GM18526 (cell line): ENCODE data around the gene ZNF438.

ENCODE experiments used
- POLR2A ChIP-seq: IDR thresholded peaks from 3 replicates; pipeline ENCODE4 v1.6.1; 2011; ENCODE audit not compliant: insufficient read length; ENCODE audit errors: extremely low read depth

ZNF438 gene, protein sequence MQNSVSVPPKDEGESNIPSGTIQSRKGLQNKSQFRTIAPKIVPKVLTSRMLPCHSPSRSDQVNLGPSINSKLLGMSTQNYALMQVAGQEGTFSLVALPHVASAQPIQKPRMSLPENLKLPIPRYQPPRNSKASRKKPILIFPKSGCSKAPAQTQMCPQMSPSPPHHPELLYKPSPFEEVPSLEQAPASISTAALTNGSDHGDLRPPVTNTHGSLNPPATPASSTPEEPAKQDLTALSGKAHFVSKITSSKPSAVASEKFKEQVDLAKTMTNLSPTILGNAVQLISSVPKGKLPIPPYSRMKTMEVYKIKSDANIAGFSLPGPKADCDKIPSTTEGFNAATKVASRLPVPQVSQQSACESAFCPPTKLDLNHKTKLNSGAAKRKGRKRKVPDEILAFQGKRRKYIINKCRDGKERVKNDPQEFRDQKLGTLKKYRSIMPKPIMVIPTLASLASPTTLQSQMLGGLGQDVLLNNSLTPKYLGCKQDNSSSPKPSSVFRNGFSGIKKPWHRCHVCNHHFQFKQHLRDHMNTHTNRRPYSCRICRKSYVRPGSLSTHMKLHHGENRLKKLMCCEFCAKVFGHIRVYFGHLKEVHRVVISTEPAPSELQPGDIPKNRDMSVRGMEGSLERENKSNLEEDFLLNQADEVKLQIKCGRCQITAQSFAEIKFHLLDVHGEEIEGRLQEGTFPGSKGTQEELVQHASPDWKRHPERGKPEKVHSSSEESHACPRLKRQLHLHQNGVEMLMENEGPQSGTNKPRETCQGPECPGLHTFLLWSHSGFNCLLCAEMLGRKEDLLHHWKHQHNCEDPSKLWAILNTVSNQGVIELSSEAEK

DNA sequence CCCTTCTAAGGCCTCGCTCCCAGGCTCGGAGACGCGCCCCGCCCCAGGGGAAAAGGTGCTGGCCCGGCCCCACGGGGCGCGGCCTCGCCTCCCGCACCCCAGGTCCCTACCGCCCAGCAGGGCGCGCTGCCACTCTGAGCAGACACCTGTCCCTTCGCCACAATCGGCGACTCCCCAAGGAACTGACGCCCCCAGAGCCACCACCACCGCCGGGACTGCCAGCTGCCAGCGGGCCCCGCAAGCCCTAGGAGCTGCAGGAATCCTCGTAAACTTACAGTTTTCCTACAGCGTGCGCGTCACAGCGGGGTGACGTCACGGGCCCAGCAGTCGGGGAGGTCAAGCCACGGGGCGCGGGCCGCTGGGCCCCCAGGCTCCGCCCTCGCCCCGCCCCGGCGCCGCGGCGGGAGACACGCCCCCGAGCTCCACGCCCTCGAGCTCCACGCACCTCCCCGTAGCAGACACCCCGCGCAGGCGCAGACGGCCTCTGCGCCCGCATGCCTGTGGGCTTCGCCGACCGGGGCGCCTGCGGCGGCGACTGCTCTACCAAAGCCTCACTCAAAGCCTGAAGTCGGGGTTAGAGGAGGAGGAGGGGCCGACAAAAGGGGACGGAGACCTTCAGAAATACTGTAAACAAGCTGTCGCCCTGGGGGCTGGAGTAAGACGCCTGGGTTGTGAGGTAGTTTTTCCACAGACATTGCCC lies at the start of gene ZNF438:
Gene ZNF438, minus strand, starts transcription at position 308 of the 700 bp plus-strand sequence. CDS start 154,831 bp downstream, outside the sequence.
- peak; percentile 73 for TF ChIP-seq POLR2A

DNA sequence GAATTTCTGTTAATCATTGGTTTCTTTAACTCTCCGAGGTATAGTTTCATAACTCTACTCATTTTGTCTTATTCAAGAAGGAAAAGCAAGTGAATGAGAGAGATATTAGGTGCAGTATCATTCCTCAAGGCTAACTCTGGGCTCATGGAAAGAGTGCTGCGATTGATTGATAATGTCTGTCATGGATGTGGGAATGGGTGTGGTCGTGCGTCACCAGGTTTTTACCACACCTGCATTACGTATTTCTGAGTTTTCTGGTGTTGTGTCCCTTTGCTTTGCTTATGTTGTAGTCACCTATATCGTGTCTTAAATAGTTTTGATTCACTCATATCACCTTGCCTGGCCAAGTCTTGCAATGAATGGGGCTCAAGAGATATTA lies 44.9 kb upstream of the ZNF438 start:
- no peak for TF ChIP-seq POLR2A

DNA sequence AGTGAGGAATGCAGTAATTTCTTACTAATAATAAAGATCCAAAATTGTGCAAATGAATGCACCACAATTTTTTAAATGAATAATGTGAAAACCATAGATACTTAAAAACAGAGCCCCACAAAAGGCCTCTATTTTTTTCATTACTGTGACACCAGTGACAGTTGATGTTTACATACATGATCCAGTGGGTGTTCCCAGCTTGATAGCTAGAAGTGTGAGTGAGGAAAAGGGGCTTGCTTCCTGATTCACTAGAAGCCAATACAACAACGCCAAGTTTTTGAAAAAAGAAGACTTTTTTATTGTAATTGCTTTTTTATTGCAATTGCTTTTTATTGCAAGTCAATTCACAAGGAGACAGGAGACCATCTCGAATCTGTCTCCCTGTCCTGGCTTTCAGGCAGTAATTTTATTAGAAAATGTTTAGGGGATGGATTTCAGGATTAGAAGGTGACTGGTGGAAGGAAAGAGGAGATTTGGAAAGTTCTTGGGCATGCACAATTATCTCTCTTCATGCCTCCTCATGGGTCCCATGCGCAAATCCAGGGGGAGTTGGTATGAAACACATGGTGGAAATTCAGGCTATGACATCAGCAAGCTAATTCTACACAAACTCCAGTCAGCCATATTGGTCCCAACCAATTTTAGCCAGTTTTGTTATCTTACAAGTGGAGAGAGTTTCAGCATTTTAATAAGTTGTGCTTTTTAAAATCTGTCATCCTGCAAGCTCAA lies 44.4 kb upstream of the ZNF438 start:
- no peak for TF ChIP-seq POLR2A

DNA sequence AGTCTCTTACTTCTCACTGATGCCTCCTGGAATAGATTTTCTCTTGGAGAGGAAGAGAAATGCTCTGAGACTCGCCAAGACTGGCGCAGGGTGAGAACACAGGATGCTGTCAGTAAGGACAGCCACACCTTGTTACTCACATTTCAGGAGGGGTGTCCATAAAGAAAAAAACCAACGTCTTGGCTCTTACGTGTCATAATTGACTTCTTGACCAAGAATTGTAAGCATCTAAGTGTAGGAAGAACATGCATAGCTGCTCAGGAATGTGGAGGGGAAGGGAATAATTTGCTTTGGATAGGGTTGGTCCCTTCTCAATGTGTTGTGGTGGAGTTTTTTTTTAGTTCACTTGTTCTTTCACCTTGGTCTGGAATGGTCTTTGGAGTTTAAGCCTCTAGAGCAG lies 43.8 kb upstream of the ZNF438 start:
- TF ChIP-seq POLR2A = no peak

DNA sequence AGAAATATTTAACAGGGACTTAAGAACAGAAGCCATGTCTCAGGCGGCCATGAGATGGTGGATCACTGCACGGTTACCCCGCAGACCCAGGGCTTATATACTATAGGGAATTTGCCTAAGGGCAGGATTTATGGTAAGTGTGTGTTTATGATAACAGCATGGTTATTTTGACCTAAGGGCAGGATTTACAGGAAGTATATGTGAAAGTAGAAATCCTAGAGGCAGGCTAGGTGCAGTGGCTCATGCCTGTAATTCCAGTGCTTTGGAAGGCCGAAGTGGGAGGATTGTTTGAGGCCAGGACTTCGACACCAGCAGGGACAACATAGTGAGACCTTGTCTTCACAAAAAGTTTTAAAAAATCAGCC lies 43.0 kb upstream of the ZNF438 start:
- no peak for TF ChIP-seq POLR2A

DNA sequence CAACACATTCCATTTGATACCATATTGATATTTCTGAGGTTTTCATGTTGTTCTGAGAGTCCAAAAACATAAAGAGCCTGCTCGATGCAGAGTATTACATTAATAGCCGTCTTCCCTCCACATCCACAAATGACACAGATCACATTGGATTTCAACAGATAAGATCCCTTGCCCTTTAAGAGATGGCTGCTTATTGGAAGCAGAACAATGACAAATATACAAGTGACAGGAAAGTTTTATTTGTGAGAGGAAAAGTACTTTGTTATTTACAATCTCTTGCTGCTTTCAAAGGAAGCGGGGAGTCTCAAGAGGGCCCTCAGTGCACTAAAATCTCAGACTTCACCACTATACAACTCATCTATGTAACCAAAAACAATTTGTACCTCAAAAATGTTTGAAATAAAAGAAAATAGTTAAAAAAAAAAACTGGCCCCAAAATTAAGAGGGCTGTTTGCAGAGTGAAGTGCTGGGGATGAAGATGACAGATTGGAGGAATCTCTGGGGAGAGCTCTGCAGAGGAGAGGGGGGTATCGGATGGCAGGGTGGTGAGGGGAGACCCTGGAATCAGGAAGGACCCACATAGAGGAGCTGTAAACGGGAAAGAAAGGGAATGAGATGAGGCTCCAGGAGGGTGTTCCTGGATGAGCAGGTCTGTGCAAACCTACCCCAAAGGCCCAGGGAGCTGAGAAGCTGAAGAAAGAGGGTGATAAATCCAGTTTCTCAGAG lies 42.5 kb upstream of the ZNF438 start:
- TF ChIP-seq POLR2A = no peak

DNA sequence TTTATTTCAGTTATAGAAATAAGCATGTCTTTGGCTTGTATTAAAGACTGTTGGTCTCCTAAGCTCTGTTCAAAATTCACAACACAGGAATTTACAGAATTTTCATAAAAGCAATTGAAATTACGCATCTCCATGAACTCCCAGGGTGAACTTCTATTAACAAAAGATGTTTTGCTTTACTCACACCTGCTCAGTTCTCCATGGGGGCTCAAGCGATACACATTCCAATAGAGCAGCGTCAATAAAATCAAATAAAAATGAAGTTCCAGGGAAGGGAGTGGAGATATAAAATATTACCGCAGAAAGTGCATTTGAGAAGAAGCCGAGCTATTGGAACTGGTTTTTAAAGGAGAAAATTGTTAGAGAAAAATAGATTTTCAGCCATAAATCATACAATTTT lies 41.5 kb upstream of the ZNF438 start:
- no peak for TF ChIP-seq POLR2A

DNA sequence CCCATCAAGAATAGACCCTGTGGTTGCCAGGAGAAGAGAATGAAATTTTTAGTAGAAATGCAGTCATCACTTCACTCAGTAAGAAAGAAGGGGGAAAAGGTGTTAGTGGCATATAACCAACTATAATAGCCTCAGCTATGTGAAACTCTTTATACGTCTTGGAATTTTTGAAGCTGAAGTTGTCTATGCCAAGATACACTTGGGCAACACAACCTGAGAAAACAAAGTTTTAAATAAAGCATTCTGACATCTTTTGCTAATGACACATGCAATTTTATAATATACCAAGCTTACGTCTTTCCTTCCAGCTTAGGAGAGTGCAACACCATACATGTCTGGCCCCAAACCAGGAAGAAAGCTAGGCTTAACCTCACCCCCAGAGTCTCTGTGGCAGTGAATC lies 40.8 kb upstream of the ZNF438 start:
- TF ChIP-seq POLR2A = no peak

DNA sequence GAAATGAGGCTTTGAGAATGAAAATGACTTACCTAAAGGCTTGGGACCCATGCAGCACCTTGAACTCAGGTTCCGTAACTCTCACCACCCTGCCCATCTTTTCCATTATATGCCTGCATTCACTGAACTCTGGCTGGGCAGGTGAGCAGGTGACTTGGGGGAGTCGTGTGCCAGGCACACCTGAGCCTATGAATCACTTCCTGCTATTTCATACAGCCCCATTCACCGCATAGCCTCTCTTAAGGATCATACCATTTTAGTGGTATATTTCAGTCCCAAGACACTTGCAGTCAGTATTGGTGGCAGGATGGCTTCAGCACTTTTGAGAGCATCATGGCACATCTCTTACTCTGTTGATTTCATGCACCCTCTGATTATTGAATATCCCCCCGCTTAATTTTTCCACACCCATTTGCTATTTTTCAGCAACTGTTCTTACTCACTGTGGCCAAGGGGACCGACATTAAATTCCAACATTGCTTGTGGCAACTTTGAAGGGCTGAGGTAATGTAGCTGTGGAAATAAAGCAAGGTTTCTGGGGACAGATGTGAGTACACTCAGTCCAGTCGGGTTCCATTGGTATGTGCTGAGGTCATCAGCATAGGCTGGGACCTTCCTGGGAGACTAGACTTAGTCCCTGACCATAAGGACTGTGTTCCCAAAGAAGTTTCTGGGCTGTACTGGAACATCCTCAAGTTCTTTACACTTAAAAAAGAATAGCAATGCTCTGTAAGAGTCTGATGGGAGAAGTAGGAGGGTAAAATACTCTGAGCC lies 39.8 kb upstream of the ZNF438 start:
- TF ChIP-seq POLR2A = no peak

DNA sequence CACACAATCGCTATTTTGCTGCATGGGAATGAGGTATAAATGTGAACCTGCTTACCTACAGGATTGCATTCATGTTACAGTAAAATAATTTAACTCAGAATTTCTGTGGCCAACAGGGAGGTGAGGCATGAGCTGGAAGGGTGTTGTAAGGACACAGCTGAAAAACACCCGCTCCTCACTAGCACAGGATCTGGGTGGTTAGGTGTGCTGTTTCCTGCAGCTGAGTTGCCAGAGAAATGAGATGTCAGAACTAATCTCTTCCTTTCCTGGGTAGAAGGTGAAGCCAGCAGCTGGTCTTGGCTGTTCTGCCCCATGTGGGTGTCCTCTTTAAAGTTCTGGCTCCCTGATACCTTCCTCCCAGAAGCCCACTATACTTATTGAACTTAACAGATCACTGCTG lies 39.0 kb upstream of the ZNF438 start:
- no peak for TF ChIP-seq POLR2A

DNA sequence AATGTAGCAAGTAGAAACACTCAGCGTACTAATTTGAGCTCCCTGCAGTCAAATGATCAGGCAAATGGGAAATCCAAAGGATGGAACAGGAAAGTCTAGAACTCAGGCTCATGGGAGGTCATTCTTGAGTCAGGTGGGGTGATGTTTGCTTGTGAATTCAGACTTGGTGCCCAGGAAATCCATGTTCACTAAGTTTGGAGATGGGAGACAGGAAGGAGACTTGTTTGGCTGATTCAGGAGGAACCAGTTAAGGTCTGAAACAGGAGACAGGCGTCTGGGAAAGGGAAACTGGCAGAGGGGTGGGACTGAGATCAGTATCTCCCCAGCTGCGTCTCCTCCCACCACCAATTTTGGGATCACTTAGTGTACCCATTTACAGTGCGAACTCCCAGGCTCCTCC lies 38.4 kb upstream of the ZNF438 start:
- TF ChIP-seq POLR2A = no peak

DNA sequence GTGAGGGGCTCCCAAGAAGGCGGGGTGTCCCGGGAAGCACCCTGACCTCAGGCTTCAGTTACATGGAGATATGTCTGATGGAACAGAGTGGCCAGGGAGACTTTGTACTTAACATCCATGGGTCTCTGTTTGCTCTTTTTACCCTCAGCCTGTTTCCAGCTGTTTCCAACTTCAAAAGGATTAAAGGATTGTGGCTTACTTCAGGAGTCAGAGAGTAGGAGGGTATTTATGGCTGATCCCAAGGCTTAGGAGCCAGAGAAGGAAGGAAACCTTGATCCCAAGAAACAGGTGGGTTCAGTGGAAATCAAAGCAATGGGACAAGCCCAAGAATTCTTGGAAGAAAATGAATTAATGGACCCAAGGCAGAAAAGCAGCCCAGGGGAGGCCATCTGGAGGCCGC lies 37.7 kb upstream of the ZNF438 start:
- no peak for TF ChIP-seq POLR2A

DNA sequence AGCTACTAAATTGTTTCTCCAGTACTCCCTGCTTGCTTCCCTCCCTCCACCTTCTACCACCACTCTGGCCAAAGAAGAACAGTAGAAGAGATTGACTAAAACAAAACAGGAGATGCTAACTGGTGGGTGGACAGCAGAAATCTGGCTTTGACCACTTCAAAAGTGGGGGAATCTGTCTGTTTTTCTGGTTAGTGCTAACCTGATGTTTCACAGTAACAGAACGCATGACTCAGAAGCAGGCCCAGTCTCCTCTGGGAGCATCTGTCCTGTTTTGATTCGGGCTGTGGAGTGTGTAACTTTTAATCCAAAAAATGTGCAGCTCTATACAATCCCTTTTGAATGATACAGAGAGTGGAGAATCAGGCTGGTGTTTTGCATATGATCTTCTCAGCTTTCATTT lies 32.7 kb upstream of the ZNF438 start:
- no peak for TF ChIP-seq POLR2A

DNA sequence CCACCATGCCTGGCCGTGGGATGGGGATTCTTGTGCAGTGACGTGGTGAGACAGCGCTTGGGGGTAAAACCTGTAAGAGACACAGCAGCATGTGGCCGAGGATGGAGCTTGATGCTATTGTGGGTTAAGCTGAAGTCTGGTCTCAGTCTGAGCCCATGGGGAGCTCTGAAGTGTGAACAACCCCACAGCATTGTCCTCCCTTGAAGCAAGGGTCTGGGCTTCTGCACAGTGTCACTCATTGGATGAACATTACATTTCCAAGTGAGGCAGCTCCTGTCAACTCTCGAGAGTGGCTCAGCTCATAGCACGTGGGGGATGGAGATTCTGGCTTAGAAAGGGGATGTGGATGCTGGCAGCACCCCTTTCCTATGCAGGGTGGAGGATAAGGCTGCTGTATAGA lies 32.2 kb upstream of the ZNF438 start:
- TF ChIP-seq POLR2A = no peak
